GM23338 (cell line): ENCODE results near the gene HAGH. TPM values are rescaled to one million over a fixed set of nuclear protein-coding genes. Genes with fewer than 3 reads are reported as not detected.

Experiments used
- ATAC-seq: fragments of 200-7000 bp; cut with Tn5 transposase; 3 replicates; pipeline ENCODE4 v1.9.1; 2020
- DNase-seq: peaks from one replicate; pipeline ENCODE4 v3.0.0-alpha.2; 2015; ENCODE audit warnings: low spot score
- H2AFZ ChIP-seq: fragments of 200-600 bp; sonication (generic); 2 replicates; pipeline ENCODE4 v1.8.0; 2016; ENCODE audit warnings: antibody characterized with exemption, mild to moderate bottlenecking, moderate library complexity
- H3F3A ChIP-seq: fragments of 200-600 bp; sonication (generic); replicated peaks from 2 replicates; pipeline ENCODE4 v1.8.0; 2017; ENCODE audit warnings: antibody characterized with exemption, mixed run types, low read depth
- H3K27ac ChIP-seq: fragments of 200-600 bp; sonication (generic); 2 replicates; pipeline ENCODE4 v1.6.1; 2016; ENCODE audit warnings: low read depth
- H3K27me3 ChIP-seq: fragments of 200-600 bp; sonication (generic); 2 replicates; pipeline ENCODE4 v1.8.0; 2016; ENCODE audit warnings: mild to moderate bottlenecking, mixed run types, moderate library complexity; ENCODE audit not compliant: insufficient read depth
- H3K36me3 ChIP-seq: fragments of 200-600 bp; sonication (generic); 2 replicates; pipeline ENCODE4 v1.8.0; 2016; ENCODE audit warnings: mild to moderate bottlenecking; ENCODE audit not compliant: insufficient read depth
- H3K4me1 ChIP-seq: fragments of 200-600 bp; sonication (generic); 2 replicates; pipeline ENCODE4 v1.8.0; 2016; ENCODE audit warnings: mild to moderate bottlenecking, moderate library complexity; ENCODE audit not compliant: insufficient read depth
- H3K4me2 ChIP-seq: fragments of 200-600 bp; sonication (generic); 2 replicates; pipeline ENCODE4 v1.7.1; 2017; ENCODE audit warnings: mixed run types
- H3K4me3 ChIP-seq: fragments of 200-600 bp; sonication (generic); 2 replicates; pipeline ENCODE4 v1.6.1; 2016; ENCODE audit warnings: mixed run types
- H3K79me2 ChIP-seq: fragments of 200-600 bp; sonication (generic); replicated peaks from 2 replicates; pipeline ENCODE4 v1.8.0; 2017; ENCODE audit warnings: mild to moderate bottlenecking; ENCODE audit not compliant: insufficient read depth
- H3K9me2 ChIP-seq: fragments of 200-600 bp; sonication (generic); 2 replicates; pipeline ENCODE4 v1.8.0; 2017; ENCODE audit not compliant: insufficient read depth
- H4K20me1 ChIP-seq: fragments of 200-600 bp; sonication (generic); replicated peaks from 2 replicates; pipeline ENCODE4 v1.8.0; 2017; ENCODE audit warnings: mild to moderate bottlenecking; ENCODE audit not compliant: insufficient read depth
- H3K27ac Mint-ChIP-seq: 2 replicates; pipeline ENCODE4 v1.8.0; 2020; ENCODE audit warnings: inconsistent platforms, mild to moderate bottlenecking, moderate library complexity, mixed read lengths
- H3K27me3 Mint-ChIP-seq: 3 replicates; pipeline ENCODE4 v1.8.0; 2022; ENCODE audit warnings: low read depth, mild to moderate bottlenecking, moderate library complexity, mixed read lengths, inconsistent platforms; ENCODE audit not compliant: insufficient read depth, poor library complexity
- H3K36me3 Mint-ChIP-seq: 3 replicates; pipeline ENCODE4 v1.8.0; 2021; ENCODE audit warnings: low read depth, mild to moderate bottlenecking, inconsistent platforms, moderate library complexity, mixed read lengths
- H3K4me1 Mint-ChIP-seq: 3 replicates; pipeline ENCODE4 v1.8.0; 2020; ENCODE audit warnings: mild to moderate bottlenecking, inconsistent platforms, mixed read lengths
- H3K4me3 Mint-ChIP-seq: 3 replicates; pipeline ENCODE4 v1.8.0; 2021; ENCODE audit warnings: moderate library complexity, mild to moderate bottlenecking, inconsistent platforms, mixed read lengths
- H3K9me3 Mint-ChIP-seq: 3 replicates; pipeline ENCODE4 v1.8.0; 2020; ENCODE audit warnings: moderate library complexity, mild to moderate bottlenecking, inconsistent platforms, mixed read lengths
- CREB1 ChIP-seq: fragments of 250-450 bp; sonication (Bioruptor Pico); IDR thresholded peaks from 2 replicates; pipeline ENCODE4 v1.5.0; 2020; ENCODE audit warnings: low read depth, mild to moderate bottlenecking, moderate library complexity
- CTCF ChIP-seq, 2 experiments: fragments of 200-600 bp in 1 of 2; sonication (generic) in 1 of 2; conservative IDR thresholded peaks; 2 replicates each; pipeline versions ENCODE4 v1.5.1 to v1.6.1; 2016 to 2017; ENCODE audit warnings: antibody characterized with exemption in 2 of 2, low read depth in 2 of 2, mild to moderate bottlenecking in 2 of 2, moderate library complexity in 1 of 2
- ETS1 ChIP-seq: IDR thresholded peaks from 2 replicates; pipeline ENCODE4 v1.6.1; 2016; ENCODE audit warnings: antibody characterized with exemption
- EZH2phosphoT487 ChIP-seq: fragments of 200-600 bp; sonication (generic); IDR thresholded peaks from one replicate; pipeline ENCODE4 v1.8.1; 2018; ENCODE audit warnings: antibody characterized with exemption; ENCODE audit not compliant: unreplicated experiment
- JUNB ChIP-seq: IDR thresholded peaks from one replicate; pipeline ENCODE4 v1.6.1; 2016; ENCODE audit warnings: antibody characterized with exemption; ENCODE audit not compliant: unreplicated experiment
- NANOG ChIP-seq: IDR thresholded peaks from 2 replicates; pipeline ENCODE4 v1.6.1; 2016; ENCODE audit warnings: antibody characterized with exemption, borderline replicate concordance
- POLR2AphosphoS5 ChIP-seq: IDR thresholded peaks from 2 replicates; pipeline ENCODE4 v1.6.1; 2016; ENCODE audit warnings: antibody characterized with exemption, low read depth
- REST ChIP-seq: IDR thresholded peaks from one replicate; pipeline ENCODE4 v1.6.1; 2018; ENCODE audit warnings: antibody characterized with exemption; ENCODE audit not compliant: unreplicated experiment
- STAT1 ChIP-seq: IDR thresholded peaks from one replicate; pipeline ENCODE4 v1.6.1; 2016; ENCODE audit warnings: antibody characterized with exemption; ENCODE audit not compliant: unreplicated experiment
- ZNF114 ChIP-seq: fragments of 250-450 bp; sonication (Bioruptor Pico); IDR thresholded peaks from 2 replicates; pipeline ENCODE4 v1.5.0; 2020; ENCODE audit warnings: mild to moderate bottlenecking, moderate library complexity
- ZNF331 ChIP-seq: fragments of 250-450 bp; sonication (Bioruptor Pico); IDR thresholded peaks from 2 replicates; pipeline ENCODE4 v1.5.0; 2020; ENCODE audit warnings: low read depth, mild to moderate bottlenecking, moderate library complexity
- polyA plus RNA-seq: library from polyadenylated mRNA; unstranded; fragments of >200 nt; fragmentation: Nextera tagmentation; extraction: Ambion mirVana; gene quantifications from 2 replicates; pipeline ENCODE4 v1.2.1, GENCODE V29; 2016
- total RNA-seq: library from RNA; depleted of rRNA; stranded (reverse); fragments of >200 nt; shearing (Covaris generic); gene quantifications from 2 replicates; pipeline ENCODE4 v1.2.3, GENCODE V29; 2014

HAGH gene
- total and polyA plus RNA-seq, 2 experiments from 2014 or later, result 24.7 to 28.9 TPM

- no peak for TF ChIP-seq ETS1
- no peak for TF ChIP-seq ZNF114 (CRISPR knock-in tag)
- no peak for TF ChIP-seq POLR2AphosphoS5
- TF ChIP-seq CREB1 (CRISPR knock-in tag), result no peak
- no peak for TF ChIP-seq ZNF331 (CRISPR knock-in tag)
- TF ChIP-seq EZH2phosphoT487, result no peak
- TF ChIP-seq JUNB, result no peak
- no peak for TF ChIP-seq CTCF (conservative IDR thresholded peaks at IDR 0.05; ENCODE audit: low read depth in 2 of 2)
- TF ChIP-seq NANOG, result no peak
- TF ChIP-seq STAT1, result no peak
- no peak for TF ChIP-seq REST
These were observed 35.9 kb downstream of the HAGH start (continued) for GRCh38 chr16:1790611-1791255.

- Histone ChIP-seq H4K20me1 (peaks cover 5% of the 10 kb centered on the region), H3K36me3 (no peaks in the 10 kb centered on the region), H3K4me2 (no peak overlapping the region), H3K27ac (no peak overlapping the region), H3K4me3 (no peak overlapping the region), H2AFZ (no peak overlapping the region), H3K79me2 (peaks cover 13% of the 10 kb centered on the region), H3F3A (no peaks in the 10 kb centered on the region), H3K27me3 (no peaks in the 10 kb centered on the region), H3K9me2 (no peaks in the 10 kb centered on the region), H3K4me1 (no peaks in the 10 kb centered on the region)
- Mint-ChIP-seq H3K9me3 (peaks cover 2% of the 10 kb centered on the region; the same call in 1 of the 3 replicates), H3K4me1 (no peaks in the 10 kb centered on the region), H3K27me3 (peaks cover 5% of the 10 kb centered on the region), H3K27ac (no peak overlapping the region), H3K36me3 (peaks cover 5% of the 10 kb centered on the region; the same call in 1 of the 3 replicates), H3K4me3 (no peak overlapping the region)
- ATAC-seq (no peak), DNase-seq (no peak)
- no peak for TF ChIP-seq ZNF114 (CRISPR knock-in tag)
- TF ChIP-seq JUNB, result no peak
- no peak for TF ChIP-seq NANOG
These were observed 36.4 kb downstream of the HAGH start for GRCh38 chr16:1790261-1790610.
